ENCODE results near the gene POMT1. TPM values are rescaled to one million over a fixed set of nuclear protein-coding genes. Genes with fewer than 3 reads are reported as not detected.

POMT1 gene
- total RNA-seq, 2 donors from 2014 or later = 19.1 to 20.7 TPM

DNA sequence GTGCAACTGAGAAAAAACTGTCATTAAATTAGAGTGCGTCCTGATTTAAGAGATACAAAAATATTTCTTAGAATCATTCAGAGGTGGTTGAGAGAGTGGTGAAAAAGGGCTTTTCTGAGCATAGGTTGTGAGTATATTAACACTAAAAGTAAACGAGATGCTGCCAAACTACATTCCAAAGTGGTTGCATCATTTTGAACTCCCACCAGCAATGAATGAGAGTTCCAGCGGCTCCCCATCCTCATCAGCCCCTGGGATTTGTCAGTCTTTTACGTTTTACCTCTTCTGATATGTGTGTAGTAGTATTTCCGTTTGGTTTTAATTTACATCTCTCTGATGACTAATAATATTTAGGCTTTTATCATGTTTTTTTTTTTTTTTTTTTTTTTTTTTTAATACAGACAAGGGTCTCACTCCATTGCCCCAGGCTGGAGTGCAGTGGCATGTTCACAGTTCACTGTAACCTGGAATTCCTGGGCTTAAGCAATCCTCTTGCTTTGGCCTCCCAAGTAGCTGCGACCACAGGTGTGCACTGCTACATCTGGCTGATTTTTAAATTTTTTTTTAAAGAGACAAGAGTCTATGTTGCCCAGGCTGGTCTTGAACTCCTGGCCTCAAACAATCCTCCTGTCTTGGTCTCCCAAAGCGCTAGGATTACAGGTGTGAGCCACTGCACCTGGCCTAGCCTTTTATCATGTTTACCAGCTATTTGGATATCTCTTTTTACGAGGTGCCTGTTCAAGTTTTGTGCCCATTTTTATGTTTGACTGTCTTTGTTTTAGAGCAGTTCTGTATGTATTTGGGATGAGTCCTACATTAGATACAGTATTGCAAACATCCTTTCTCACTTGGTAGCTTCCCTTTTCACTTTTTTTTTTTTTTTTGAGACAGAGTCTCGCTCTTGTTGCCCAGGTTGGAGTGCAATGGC is 59.6 kb downstream of the POMT1 start:
- DNase-seq = no peak
- intact Hi-C loops (cut with DNase I) = no loop called here

DNA sequence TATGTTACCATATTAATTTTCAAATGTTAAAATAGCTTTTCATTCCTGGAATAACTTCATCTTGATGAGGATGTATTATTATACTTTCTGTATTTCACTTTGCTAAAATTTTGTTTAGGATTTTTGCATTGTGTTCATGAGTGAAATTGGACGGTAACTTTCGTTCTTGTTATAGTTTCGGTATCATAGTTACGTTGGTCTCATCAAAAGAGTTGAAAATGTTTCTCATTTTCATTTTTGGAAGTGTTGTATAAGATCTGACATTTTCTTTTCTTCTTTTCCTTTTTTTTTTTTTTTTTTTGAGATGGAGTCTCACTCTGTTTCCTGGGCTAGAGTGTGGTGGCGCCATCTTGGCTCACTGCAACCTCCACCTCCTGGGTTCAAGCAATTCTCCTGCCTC is 62.7 kb downstream of the POMT1 start:
- no peak for DNase-seq
- no peak for ATAC-seq
- intact Hi-C loops (cut with DNase I) = no loop called here

More for the DNA sequence above, 59.6 kb downstream of the POMT1 start:
- no peak for ATAC-seq

DNA sequence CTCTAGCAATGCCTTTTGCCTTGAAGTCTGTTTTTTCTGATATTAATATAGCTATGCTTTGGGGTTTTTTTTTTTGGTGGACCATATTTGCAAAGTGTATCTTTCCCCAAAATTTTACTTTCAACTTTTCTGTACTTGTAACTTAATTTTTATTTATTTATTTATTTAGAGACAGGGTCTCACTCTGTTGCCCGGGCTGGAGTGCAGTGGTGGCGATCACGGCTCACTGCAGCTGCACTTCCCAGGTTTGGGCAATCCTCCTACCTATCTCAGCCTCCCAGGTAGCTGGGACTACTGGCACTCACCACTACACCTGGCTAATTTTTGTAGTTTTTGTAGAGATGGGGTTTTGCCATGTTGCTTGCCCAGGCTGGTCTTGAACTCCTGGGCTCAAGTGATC is 63.4 kb downstream of the POMT1 start:
- DNase-seq (no peak), ATAC-seq (no peak)
- intact Hi-C loops (cut with DNase I) = no loop called here

DNA sequence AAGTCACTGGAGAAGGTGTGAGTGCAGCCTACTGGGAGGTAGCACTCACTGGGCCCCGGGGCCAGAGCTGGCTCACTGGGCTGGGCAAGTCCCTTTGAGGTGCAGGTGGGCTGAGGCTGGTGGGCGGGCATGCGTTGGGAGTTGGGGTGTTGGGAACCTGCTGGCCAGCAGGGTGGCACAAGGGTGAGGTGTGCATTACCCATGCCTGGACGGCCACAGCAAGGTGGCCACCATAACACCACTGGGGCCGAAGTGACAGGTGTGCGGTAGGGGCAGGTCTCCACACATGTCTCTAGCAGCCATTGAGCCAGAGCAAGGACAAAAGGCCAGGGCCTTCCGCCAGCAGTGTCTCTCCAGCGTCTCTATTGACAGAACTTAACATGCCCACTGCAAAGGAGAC is 65.2 kb downstream of the POMT1 start:
- DNase-seq (no peak), ATAC-seq (no peak)
- intact Hi-C loops (cut with DNase I) = no loop called here

Other genes starting within 250 kb of the POMT1 start
- 10 to 100 TPM; 50.4 to 60.5 TPM for gene FAM78A, start 226.4 kb upstream of the POMT1 start, total RNA-seq
- 100 to 1,000 TPM in 1 of 2 donors, 10 to 100 TPM in 1; 82.7 to 108 TPM for gene PLPP7, start 213.2 kb upstream of the POMT1 start, total RNA-seq
- gene PRRC2B, start 108.8 kb upstream of the POMT1 start, total RNA-seq = 100 to 1,000 TPM; 136 to 155 TPM
- gene UCK1, start 28.3 kb downstream of the POMT1 start, total RNA-seq = 10 to 100 TPM; 23.3 to 23.7 TPM
- gene PRRT1B, start 42.6 kb downstream of the POMT1 start, total RNA-seq = not detected
- 100 to 1,000 TPM; 108 to 109 TPM for gene RAPGEF1, start 237.2 kb downstream of the POMT1 start, total RNA-seq

Data from left cardiac atrium (tissue), 4 donors.